Ascending aorta (tissue), 2 donors: ENCODE data around the gene INO80B. TPM values are rescaled to one million over a fixed set of nuclear protein-coding genes. Genes with fewer than 3 reads are reported as not detected.
"Not testable (repeated sequence)": the region's sequence is repeated elsewhere in the genome, so short reads cannot be mapped to it uniquely, and the experiment has no call there.

Experiments used
- DNase-seq, 2 donors: peaks; one replicate each; pipeline ENCODE4 v3.0.0-alpha.2; 2019; ENCODE audit warnings: low spot score in 2 of 2
- H3K27ac ChIP-seq, 2 donors: fragments of 200-600 bp; sonication (generic); one replicate each; pipeline ENCODE4 v1.5.1; 2016 to 2017; ENCODE audit warnings: mild to moderate bottlenecking in 1 of 2
- H3K27me3 ChIP-seq: fragments of 200-600 bp; sonication (generic); one replicate; pipeline ENCODE4 v1.5.1; 2017
- H3K36me3 ChIP-seq, 2 donors: fragments of 200-600 bp; sonication (generic); one replicate each; pipeline ENCODE4 v1.5.1; 2016
- H3K4me1 ChIP-seq, 2 donors: fragments of 200-600 bp; sonication (generic); one replicate each; pipeline ENCODE4 v1.5.1; 2016 to 2017; ENCODE audit warnings: mild to moderate bottlenecking in 1 of 2
- H3K4me3 ChIP-seq, 2 donors: fragments of 200-600 bp; sonication (generic); one replicate each; pipeline ENCODE4 v1.5.1; 2016 to 2017; ENCODE audit warnings: mild to moderate bottlenecking in 1 of 2
- H3K9me3 ChIP-seq, 2 donors: fragments of 200-600 bp; sonication (generic); one replicate each; pipeline ENCODE4 v1.5.1; 2016
- intact Hi-C: fragments of 100-400 bp; cut with DNase I; formaldehyde crosslinking; loops from one replicate; pipeline ENCODE4 v1.15.1; 2023
- total RNA-seq: library from RNA; depleted of rRNA; stranded (reverse); fragments of >200 nt; gene quantifications from one replicate; pipeline ENCODE4 v1.1.0, GENCODE V29; 2016
- TF ChIP-seq, protein P1 (sequence below), 3 experiments: fragments of 200-600 bp in 2 of 3; fragments of 450-650 bp in 1 of 3; sonication (generic) in 2 of 3; IDR thresholded peaks; one replicate each; pipeline ENCODE4 v1.5.1; 2016 to 2019; ENCODE audit warnings: antibody characterized with exemption in 3 of 3, mild to moderate bottlenecking in 1 of 3, moderate library complexity in 1 of 3

The INO80B gene
- total RNA-seq, 1 donor from 2014 or later = 79.4 TPM

- intact Hi-C loops = no loop called here
- TF ChIP-seq, protein P1, sequence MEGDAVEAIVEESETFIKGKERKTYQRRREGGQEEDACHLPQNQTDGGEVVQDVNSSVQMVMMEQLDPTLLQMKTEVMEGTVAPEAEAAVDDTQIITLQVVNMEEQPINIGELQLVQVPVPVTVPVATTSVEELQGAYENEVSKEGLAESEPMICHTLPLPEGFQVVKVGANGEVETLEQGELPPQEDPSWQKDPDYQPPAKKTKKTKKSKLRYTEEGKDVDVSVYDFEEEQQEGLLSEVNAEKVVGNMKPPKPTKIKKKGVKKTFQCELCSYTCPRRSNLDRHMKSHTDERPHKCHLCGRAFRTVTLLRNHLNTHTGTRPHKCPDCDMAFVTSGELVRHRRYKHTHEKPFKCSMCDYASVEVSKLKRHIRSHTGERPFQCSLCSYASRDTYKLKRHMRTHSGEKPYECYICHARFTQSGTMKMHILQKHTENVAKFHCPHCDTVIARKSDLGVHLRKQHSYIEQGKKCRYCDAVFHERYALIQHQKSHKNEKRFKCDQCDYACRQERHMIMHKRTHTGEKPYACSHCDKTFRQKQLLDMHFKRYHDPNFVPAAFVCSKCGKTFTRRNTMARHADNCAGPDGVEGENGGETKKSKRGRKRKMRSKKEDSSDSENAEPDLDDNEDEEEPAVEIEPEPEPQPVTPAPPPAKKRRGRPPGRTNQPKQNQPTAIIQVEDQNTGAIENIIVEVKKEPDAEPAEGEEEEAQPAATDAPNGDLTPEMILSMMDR (IDR thresholded peaks at IDR 0.05) = no peak
- DNase-seq = no peak
Observed at GRCh38 chr2:74474481-74474880, 19.6 kb downstream of the INO80B start.

GRCh38 chr2:74474899-74475298 lies 20.0 kb downstream of the INO80B start:
- Histone ChIP-seq H3K36me3 (peaks cover 31 to 34% of the 10 kb centered on the region in 2 donors), H3K27ac (no peak overlapping the region), H3K4me3 (no peak overlapping the region), H3K9me3 (no peaks in the 10 kb centered on the region), H3K4me1 (peaks cover 14% of the 10 kb centered on the region in 2 donors), H3K27me3 (no peaks in the 10 kb centered on the region)
- TF ChIP-seq, protein P1 (IDR thresholded peaks at IDR 0.05) = no peak
- DNase-seq = no peak
- intact Hi-C loops = no loop called here

More at GRCh38 chr2:74474481-74474880, 19.6 kb downstream of the INO80B start:
- H3K4me3 ChIP-seq = no peak overlapping the region
- peaks cover 30 to 32% of the 10 kb centered on the region in 2 donors for H3K36me3 ChIP-seq
- H3K4me1 ChIP-seq = peaks cover 13 to 14% of the 10 kb centered on the region in 2 donors
- no peaks in the 10 kb centered on the region for H3K9me3 ChIP-seq
- H3K27ac ChIP-seq = no peak overlapping the region
- H3K27me3 ChIP-seq = no peaks in the 10 kb centered on the region

GRCh38 chr2:74481431-74481830 lies 26.5 kb downstream of the INO80B start:
- no peak for DNase-seq
- TF ChIP-seq, protein P1 (IDR thresholded peaks at IDR 0.05) = no peak
- Histone ChIP-seq H3K27me3 (no peaks in the 10 kb centered on the region), H3K9me3 (no peaks in the 10 kb centered on the region), H3K4me3 (peak overlapping the region; percentile 80 to 85), H3K36me3 (peaks cover 13 to 34% of the 10 kb centered on the region in 2 donors), H3K4me1 (peaks cover 9 to 21% of the 10 kb centered on the region in 2 donors), H3K27ac (peak overlapping the region in 1 of 2 donors; percentile 85)
- intact Hi-C loops = no loop called here

DNA sequence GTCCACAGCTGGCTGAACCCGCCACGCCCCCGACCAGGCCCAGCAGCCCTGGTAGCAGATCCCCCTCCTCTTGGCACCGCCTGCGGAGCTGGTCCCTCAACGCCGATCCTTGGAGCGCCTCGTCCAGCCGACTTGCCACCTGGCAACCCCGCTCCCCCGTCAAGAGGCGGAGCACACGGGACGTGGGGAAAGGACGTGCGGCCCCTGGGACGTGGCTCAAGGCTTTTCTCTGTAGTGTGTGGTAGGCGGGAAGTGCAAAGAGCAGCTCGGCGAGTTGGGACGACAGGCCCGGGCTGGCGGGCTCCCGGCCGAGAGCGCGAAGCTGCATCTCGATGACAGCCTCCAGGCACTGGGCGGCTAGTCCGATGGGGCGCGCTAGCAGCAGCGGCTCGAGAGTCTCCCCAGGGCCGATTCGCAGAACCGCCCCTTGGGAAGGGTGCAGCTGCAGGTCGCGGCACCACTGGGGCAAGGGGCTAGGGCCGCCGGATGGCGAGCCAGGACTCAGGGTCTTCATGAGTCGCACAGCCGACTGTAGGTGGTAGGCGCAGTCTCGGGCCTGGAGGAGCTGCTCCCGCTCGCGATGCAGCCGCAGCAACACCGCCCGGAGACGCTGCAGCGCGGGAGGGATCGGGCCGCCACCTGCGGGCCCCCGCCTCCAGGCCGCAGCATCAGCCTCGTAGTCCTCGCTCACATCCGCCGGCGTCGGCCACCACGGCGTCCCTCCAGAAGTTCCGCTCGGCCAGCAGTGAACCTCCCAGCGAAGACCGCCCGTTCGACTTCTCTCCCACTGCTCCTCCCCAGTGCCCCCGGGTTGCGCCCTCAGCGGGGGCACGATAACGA lies 27.3 kb downstream of the INO80B start:
- no peak for DNase-seq
- H3K4me1 ChIP-seq = peaks cover 9 to 21% of the 10 kb centered on the region in 2 donors
- peak overlapping the region; percentile 85 to 90 for H3K27ac ChIP-seq
- no peaks in the 10 kb centered on the region for H3K27me3 ChIP-seq
- intact Hi-C loops = loop anchor here (1.0 to 2.0 kb wide), 2 partner anchors 10 to 15 kb away; partner anchors contain the start of gene MRPL53
- TF ChIP-seq, protein P1 (IDR thresholded peaks at IDR 0.05) = peak in 1 of 3 experiments; percentile 4
- peak overlapping the region; percentile 80 to 85 for H3K4me3 ChIP-seq
- no peaks in the 10 kb centered on the region for H3K9me3 ChIP-seq
- peaks cover 8 to 37% of the 10 kb centered on the region in 2 donors for H3K36me3 ChIP-seq

GRCh38 chr2:74482801-74483674 lies 28.2 kb downstream of the INO80B start, which contains the start of the genes CCDC142 and TTC31:
CCDC142 (minus strand) TSS chr2:74482998; CDS start chr2:74482837, 161 bp downstream.
TTC31 (plus strand) TSS chr2:74483081; CDS start chr2:74483096, 15 bp downstream.
- peaks cover 3 to 33% of the 10 kb centered on the region in 2 donors for H3K36me3 ChIP-seq

GRCh38 chr2:74483675-74484164 lies 28.8 kb downstream of the INO80B start:
- not testable (repeated sequence) for H3K9me3 ChIP-seq, H3K27me3 ChIP-seq, H3K27ac ChIP-seq, DNase-seq
- peaks cover 9 to 21% of the 10 kb centered on the region in 2 donors for H3K4me1 ChIP-seq
- intact Hi-C loops = loop anchor here (1.0 to 2.0 kb wide), 6 partner anchors 17 to 104 kb away; partner anchors contain the start of genes AUP1, DOK1, HTRA2 and INO80B
- peak overlapping the region; percentile 80 to 85 for H3K4me3 ChIP-seq
- H3K36me3 ChIP-seq = peaks cover 3 to 32% of the 10 kb centered on the region in 2 donors

More at GRCh38 chr2:74482801-74483674, 28.2 kb downstream of the INO80B start, which contains the start of the genes CCDC142 and TTC31:
- DNase-seq = peak; percentile 92 to 99
- TF ChIP-seq, protein P1 (IDR thresholded peaks at IDR 0.05) = peak; percentile 83 to 91 (median 86)
- Histone ChIP-seq H3K27ac (peak within 1 kb of the TSS; percentile 85 to 90), H3K9me3 (no peaks in the 10 kb centered on the region), H3K27me3 (no peaks in the 10 kb centered on the region), H3K4me3 (peak within 1 kb of the TSS; percentile 80 to 85), H3K4me1 (peaks cover 9 to 21% of the 10 kb centered on the region in 2 donors)
- intact Hi-C loops = loop anchor here (1.0 to 2.0 kb wide), 7 partner anchors 11 to 104 kb away; partner anchors contain the start of genes AUP1, DOK1, HTRA2 and INO80B
